Glutamatergic neuron (in vitro differentiated cells): ENCODE measurements around the gene MAPT. TPM values are rescaled to one million over a fixed set of nuclear protein-coding genes. Genes with fewer than 3 reads are reported as not detected.

Experiments used
- DNase-seq: peaks from one replicate; pipeline ENCODE4 v3.0.0; 2022
- H3K27ac Mint-ChIP-seq: one replicate; pipeline ENCODE4 v1.8.0; 2020; ENCODE audit warnings: mild to moderate bottlenecking, mixed read lengths, inconsistent platforms; ENCODE audit not compliant: unreplicated experiment
- H3K27me3 Mint-ChIP-seq: one replicate; pipeline ENCODE4 v1.8.0; 2020; ENCODE audit warnings: mild to moderate bottlenecking, moderate library complexity, mixed read lengths, inconsistent platforms; ENCODE audit not compliant: unreplicated experiment
- H3K36me3 Mint-ChIP-seq: one replicate; pipeline ENCODE4 v1.8.0; 2020; ENCODE audit warnings: mild to moderate bottlenecking, mixed read lengths, inconsistent platforms; ENCODE audit not compliant: unreplicated experiment
- H3K4me1 Mint-ChIP-seq: one replicate; pipeline ENCODE4 v1.8.0; 2020; ENCODE audit warnings: mild to moderate bottlenecking, low read depth, mixed read lengths, inconsistent platforms; ENCODE audit not compliant: unreplicated experiment
- H3K4me3 Mint-ChIP-seq: one replicate; pipeline ENCODE4 v1.8.0; 2020; ENCODE audit warnings: mild to moderate bottlenecking, mixed read lengths, inconsistent platforms; ENCODE audit not compliant: unreplicated experiment
- H3K9me3 Mint-ChIP-seq: one replicate; pipeline ENCODE4 v1.8.0; 2020; ENCODE audit warnings: mild to moderate bottlenecking, moderate library complexity, mixed read lengths, inconsistent platforms; ENCODE audit not compliant: unreplicated experiment
- total RNA-seq: library from RNA; stranded (reverse); fragmentation: NEBNext Ultra II Directional; extraction: Animal tissue kit (Norgen Biotek cat#: 25700); gene quantifications from one replicate; pipeline ENCODE4 v1.2.1, GENCODE V29; 2021; ENCODE audit not compliant: unreplicated experiment
- TF ChIP-seq, protein P1 (sequence below): fragments of 200-600 bp; sonication (generic); IDR thresholded peaks from one replicate; pipeline ENCODE4 v1.5.0; 2021; ENCODE audit not compliant: partially characterized antibody, unreplicated experiment

The MAPT gene
- total RNA-seq, 1 donor from 2014 or later, result 123 TPM

- Mint-ChIP-seq H3K27me3 (peaks cover 6% of the 10 kb centered on the region), H3K4me3 (no peak overlapping the region), H3K27ac (no peak overlapping the region), H3K9me3 (peaks cover 3% of the 10 kb centered on the region), H3K4me1 (peaks cover 5% of the 10 kb centered on the region), H3K36me3 (no peaks in the 10 kb centered on the region)
- no peak for DNase-seq
- TF ChIP-seq, protein P1, sequence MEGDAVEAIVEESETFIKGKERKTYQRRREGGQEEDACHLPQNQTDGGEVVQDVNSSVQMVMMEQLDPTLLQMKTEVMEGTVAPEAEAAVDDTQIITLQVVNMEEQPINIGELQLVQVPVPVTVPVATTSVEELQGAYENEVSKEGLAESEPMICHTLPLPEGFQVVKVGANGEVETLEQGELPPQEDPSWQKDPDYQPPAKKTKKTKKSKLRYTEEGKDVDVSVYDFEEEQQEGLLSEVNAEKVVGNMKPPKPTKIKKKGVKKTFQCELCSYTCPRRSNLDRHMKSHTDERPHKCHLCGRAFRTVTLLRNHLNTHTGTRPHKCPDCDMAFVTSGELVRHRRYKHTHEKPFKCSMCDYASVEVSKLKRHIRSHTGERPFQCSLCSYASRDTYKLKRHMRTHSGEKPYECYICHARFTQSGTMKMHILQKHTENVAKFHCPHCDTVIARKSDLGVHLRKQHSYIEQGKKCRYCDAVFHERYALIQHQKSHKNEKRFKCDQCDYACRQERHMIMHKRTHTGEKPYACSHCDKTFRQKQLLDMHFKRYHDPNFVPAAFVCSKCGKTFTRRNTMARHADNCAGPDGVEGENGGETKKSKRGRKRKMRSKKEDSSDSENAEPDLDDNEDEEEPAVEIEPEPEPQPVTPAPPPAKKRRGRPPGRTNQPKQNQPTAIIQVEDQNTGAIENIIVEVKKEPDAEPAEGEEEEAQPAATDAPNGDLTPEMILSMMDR, result no peak
Measured at GRCh38 chr17:45977976-45978626, 83.7 kb downstream of the MAPT start.

- peaks cover 8% of the 10 kb centered on the region for H3K27me3 Mint-ChIP-seq
- H3K36me3 Mint-ChIP-seq, result no peaks in the 10 kb centered on the region
- TF ChIP-seq, protein P1, result no peak
- H3K4me1 Mint-ChIP-seq, result peaks cover 5% of the 10 kb centered on the region
- DNase-seq, result no peak
- H3K4me3 Mint-ChIP-seq, result no peak overlapping the region
- peaks cover 5% of the 10 kb centered on the region for H3K9me3 Mint-ChIP-seq
- H3K27ac Mint-ChIP-seq, result no peak overlapping the region
Measured at GRCh38 chr17:45979137-45979536, 84.8 kb downstream of the MAPT start.

DNA sequence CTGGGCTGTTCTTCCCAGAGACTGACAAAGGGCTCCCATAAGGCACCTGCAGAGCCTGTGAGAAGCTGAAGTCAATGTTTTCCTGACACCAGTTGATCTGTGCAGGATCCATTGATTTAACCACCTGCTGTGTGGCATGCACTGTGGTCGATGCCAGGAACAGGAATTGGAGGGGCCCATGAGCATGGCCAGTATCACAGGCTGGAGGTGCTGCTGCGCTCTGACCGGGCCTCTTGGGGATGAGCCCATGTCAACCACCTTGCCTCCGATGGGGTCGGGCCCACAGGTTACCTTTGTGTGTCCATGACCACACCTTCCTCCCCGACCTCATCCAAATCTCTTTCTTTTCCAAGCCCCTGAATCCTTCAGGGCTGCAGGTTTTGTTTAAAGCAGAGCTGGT is 86.5 kb downstream of the MAPT start:
- no peak for DNase-seq
- H3K4me3 Mint-ChIP-seq, result no peak overlapping the region
- no peak overlapping the region for H3K27ac Mint-ChIP-seq
- peaks cover 3% of the 10 kb centered on the region for H3K36me3 Mint-ChIP-seq
- H3K4me1 Mint-ChIP-seq, result no peaks in the 10 kb centered on the region
- H3K9me3 Mint-ChIP-seq, result peaks cover 7% of the 10 kb centered on the region
- TF ChIP-seq, protein P1, result no peak
- H3K27me3 Mint-ChIP-seq, result peaks cover 7% of the 10 kb centered on the region

- H3K27ac Mint-ChIP-seq, result no peak overlapping the region
- H3K4me3 Mint-ChIP-seq, result no peak overlapping the region
- peaks cover 6% of the 10 kb centered on the region for H3K36me3 Mint-ChIP-seq
- peaks cover 7% of the 10 kb centered on the region for H3K27me3 Mint-ChIP-seq
- peaks cover 10% of the 10 kb centered on the region for H3K9me3 Mint-ChIP-seq
- TF ChIP-seq, protein P1, result no peak
- no peak for DNase-seq
- no peaks in the 10 kb centered on the region for H3K4me1 Mint-ChIP-seq
Measured at GRCh38 chr17:45981306-45981705, 87.0 kb downstream of the MAPT start.

GRCh38 chr17:45982791-45983613 is 88.6 kb downstream of the MAPT start:
- H3K4me1 Mint-ChIP-seq, result peaks cover 8% of the 10 kb centered on the region
- peaks cover 8% of the 10 kb centered on the region for H3K9me3 Mint-ChIP-seq
- DNase-seq, result no peak
- peaks cover 9% of the 10 kb centered on the region for H3K27me3 Mint-ChIP-seq
- no peak overlapping the region for H3K27ac Mint-ChIP-seq
- peaks cover 6% of the 10 kb centered on the region for H3K36me3 Mint-ChIP-seq
- TF ChIP-seq, protein P1, result no peak
- no peak overlapping the region for H3K4me3 Mint-ChIP-seq
